SH-SY5Y (cell line): ENCODE data around the gene PTPRK.

Experiments
- GATA2 ChIP-seq: IDR thresholded peaks from 2 replicates; pipeline ENCODE4 v1.6.1; 2011; ENCODE audit warnings: mild to moderate bottlenecking, low read depth, low read length
- GATA3 ChIP-seq: IDR thresholded peaks from 2 replicates; pipeline ENCODE4 v1.6.1; 2011; ENCODE audit warnings: low read depth, mild to moderate bottlenecking, low read length, moderate library complexity

DNA sequence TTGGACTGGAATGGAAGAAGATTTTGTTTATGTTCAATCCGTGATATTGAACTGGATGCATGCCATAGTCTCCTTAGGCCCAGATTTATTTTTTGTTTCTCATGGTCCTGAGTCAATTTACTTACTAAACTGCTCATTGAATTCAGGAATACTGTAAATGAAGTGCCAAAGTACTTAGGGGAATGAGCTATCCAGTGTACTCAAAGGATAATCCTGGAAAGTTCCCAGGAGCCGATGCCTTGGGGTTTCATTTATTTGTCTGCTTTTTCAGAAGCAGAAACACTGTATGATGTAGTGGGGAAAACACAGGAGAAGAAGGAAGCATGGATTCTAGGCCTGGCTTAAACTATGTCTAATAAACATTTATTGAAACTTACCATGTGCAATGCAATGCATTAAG, 563.4 kb downstream of the PTPRK start:
- TF ChIP-seq GATA2 (no peak), GATA3 (no peak)
